HG03139 (cell line): ENCODE measurements around the gene TATDN3.
"Not testable (repeated sequence)": the region's sequence is repeated elsewhere in the genome, so short reads cannot be mapped to it uniquely, and the experiment has no call there.

Experiments
- ATAC-seq: cut with Tn5 transposase; IDR thresholded peaks from one replicate; pipeline ENCODE4 v1.9.1; 2021; ENCODE audit not compliant: unreplicated experiment

Gene TATDN3

GRCh38 chr1:212774584-212774983 lies 17.1 kb upstream of the TATDN3 start:
- no peak for ATAC-seq

GRCh38 chr1:212775241-212775640 lies 16.5 kb upstream of the TATDN3 start:
- ATAC-seq, result no peak

- ATAC-seq, result no peak
Measured at GRCh38 chr1:212777151-212777550, 14.5 kb upstream of the TATDN3 start.

- ATAC-seq, result not testable (repeated sequence)
Measured at GRCh38 chr1:212779086-212779485, 12.6 kb upstream of the TATDN3 start.

- no peak for ATAC-seq
Measured at GRCh38 chr1:212780759-212781158, 10.9 kb upstream of the TATDN3 start.

GRCh38 chr1:212781225-212781624 lies 10.5 kb upstream of the TATDN3 start:
- no peak for ATAC-seq

- ATAC-seq, result no peak
Measured at GRCh38 chr1:212782422-212783154, 9.1 kb upstream of the TATDN3 start.

GRCh38 chr1:212783976-212784375 lies 7.7 kb upstream of the TATDN3 start:
- ATAC-seq, result no peak

- ATAC-seq, result no peak
Measured at GRCh38 chr1:212785871-212786270, 5.8 kb upstream of the TATDN3 start.

GRCh38 chr1:212791261-212791675 lies 426 bp upstream of the TATDN3 start:
- ATAC-seq, result peak; percentile 25

GRCh38 chr1:212792396-212792908 lies 758 bp downstream of the TATDN3 start:
- no peak for ATAC-seq

GRCh38 chr1:212794561-212795014 lies 2.9 kb downstream of the TATDN3 start:
- ATAC-seq, result peak; percentile 77

GRCh38 chr1:212797681-212798080 lies 6.0 kb downstream of the TATDN3 start:
- ATAC-seq, result no peak

GRCh38 chr1:212805767-212806166 lies 14.1 kb downstream of the TATDN3 start:
- no peak for ATAC-seq

GRCh38 chr1:212814537-212815334 lies 23.0 kb downstream of the TATDN3 start:
- no peak for ATAC-seq

GRCh38 chr1:212816567-212817278 lies 25.0 kb downstream of the TATDN3 start:
- ATAC-seq, result no peak

GRCh38 chr1:212819726-212820125 lies 28.0 kb downstream of the TATDN3 start:
- ATAC-seq, result peak; percentile 48

- ATAC-seq, result no peak
Measured at GRCh38 chr1:212820969-212821368, 29.3 kb downstream of the TATDN3 start.

GRCh38 chr1:212822956-212823355 lies 31.3 kb downstream of the TATDN3 start:
- no peak for ATAC-seq

- ATAC-seq, result no peak
Measured at GRCh38 chr1:212824201-212824600, 32.5 kb downstream of the TATDN3 start.

GRCh38 chr1:212825798-212826452 lies 34.2 kb downstream of the TATDN3 start:
- ATAC-seq, result no peak
